ENCODE results near the gene GIPC2.

- TF ChIP-seq, protein P1, sequence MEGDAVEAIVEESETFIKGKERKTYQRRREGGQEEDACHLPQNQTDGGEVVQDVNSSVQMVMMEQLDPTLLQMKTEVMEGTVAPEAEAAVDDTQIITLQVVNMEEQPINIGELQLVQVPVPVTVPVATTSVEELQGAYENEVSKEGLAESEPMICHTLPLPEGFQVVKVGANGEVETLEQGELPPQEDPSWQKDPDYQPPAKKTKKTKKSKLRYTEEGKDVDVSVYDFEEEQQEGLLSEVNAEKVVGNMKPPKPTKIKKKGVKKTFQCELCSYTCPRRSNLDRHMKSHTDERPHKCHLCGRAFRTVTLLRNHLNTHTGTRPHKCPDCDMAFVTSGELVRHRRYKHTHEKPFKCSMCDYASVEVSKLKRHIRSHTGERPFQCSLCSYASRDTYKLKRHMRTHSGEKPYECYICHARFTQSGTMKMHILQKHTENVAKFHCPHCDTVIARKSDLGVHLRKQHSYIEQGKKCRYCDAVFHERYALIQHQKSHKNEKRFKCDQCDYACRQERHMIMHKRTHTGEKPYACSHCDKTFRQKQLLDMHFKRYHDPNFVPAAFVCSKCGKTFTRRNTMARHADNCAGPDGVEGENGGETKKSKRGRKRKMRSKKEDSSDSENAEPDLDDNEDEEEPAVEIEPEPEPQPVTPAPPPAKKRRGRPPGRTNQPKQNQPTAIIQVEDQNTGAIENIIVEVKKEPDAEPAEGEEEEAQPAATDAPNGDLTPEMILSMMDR (optimal IDR thresholded peaks at IDR 0.05 in 1 of 3, IDR thresholded peaks at IDR 0.05 in 1 of 3, conservative IDR thresholded peaks at IDR 0.05 in 1 of 3; ENCODE audit: extremely low read depth in 1 of 3, insufficient read depth in 2 of 3, low read length in 3 of 3): no peak
- TF ChIP-seq EZH2 (IDR thresholded peaks at IDR 0.05; ENCODE audit: low read length): no peak
These were observed 36.5 kb downstream of the GIPC2 start for GRCh38 chr1:78081980-78082860.

Data from keratinocyte (primary cell).